HepG2 (cell line): Measurements from ENCODE around the gene PATZ1. TPM values are rescaled to one million over a fixed set of nuclear protein-coding genes. Genes with fewer than 3 reads are reported as not detected.

ENCODE experiments used
- DNMT3B ChIP-seq: conservative IDR thresholded peaks from 2 replicates; pipeline ENCODE4 v1.6.1; 2016; ENCODE audit warnings: missing biosample characterization, control low read depth
- FIP1L1 ChIP-seq: fragments of 200-400 bp; formaldehyde crosslinking; IDR thresholded peaks from 2 replicates; pipeline ENCODE4 v1.6.1; 2018; ENCODE audit warnings: low read depth, mild to moderate bottlenecking, low read length, moderate library complexity, borderline replicate concordance; ENCODE audit not compliant: insufficient read depth
- FOXA1 ChIP-seq, 2 experiments: fragments of 450-650 bp in 1 of 2; sonication (generic) in 1 of 2; formaldehyde crosslinking in 1 of 2; IDR thresholded peaks; 2 replicates each; pipeline versions ENCODE4 v1.4.0 to v1.6.1; 2016 to 2020; ENCODE audit warnings: missing genetic modification reagents in 1 of 2
- FOXP1 ChIP-seq, 2 experiments: fragments of 450-650 bp in 1 of 2; IDR thresholded peaks; 2 replicates each; pipeline ENCODE4 v1.6.1; 2017 to 2018; ENCODE audit warnings: antibody characterized with exemption in 1 of 2
- HNF4A ChIP-seq: sonication (generic); formaldehyde crosslinking; IDR thresholded peaks from 2 replicates; pipeline ENCODE4 v1.4.0; 2020; ENCODE audit warnings: missing genetic modification reagents
- HNF4G ChIP-seq, 2 experiments: sonication (generic) in 1 of 2; formaldehyde crosslinking in 1 of 2; IDR thresholded peaks; 2 replicates each; pipeline versions ENCODE4 v1.4.0 to v1.6.1; 2011 to 2020; ENCODE audit warnings: borderline replicate concordance in 2 of 2, low read depth in 2 of 2, mild to moderate bottlenecking in 2 of 2, low read length in 1 of 2, missing genetic modification reagents in 1 of 2, moderate library complexity in 1 of 2
- MXI1 ChIP-seq: IDR thresholded peaks from 3 replicates; pipeline ENCODE4 v1.6.1; 2012; ENCODE audit warnings: low read depth, low read length, inconsistent platforms, borderline replicate concordance
- SETDB1 ChIP-seq: sonication (generic); formaldehyde crosslinking; IDR thresholded peaks from 2 replicates; pipeline ENCODE4 v1.5.1; 2020; ENCODE audit warnings: missing genetic modification reagents, mild to moderate bottlenecking, borderline replicate concordance
- SMARCE1 ChIP-seq: fragments of 450-650 bp; IDR thresholded peaks from 2 replicates; pipeline ENCODE4 v1.6.1; 2017; ENCODE audit warnings: borderline replicate concordance
- ZMYM4 ChIP-seq: sonication (generic); formaldehyde crosslinking; IDR thresholded peaks from 2 replicates; pipeline ENCODE4 v1.8.1; 2023; ENCODE audit warnings: mild to moderate bottlenecking, missing genetic modification reagents
- ZNF235 ChIP-seq: sonication (generic); formaldehyde crosslinking; IDR thresholded peaks from 2 replicates; pipeline ENCODE4 v1.8.1; 2023; ENCODE audit warnings: mild to moderate bottlenecking, missing genetic modification reagents, borderline replicate concordance
- polyA plus RNA-seq, 8 experiments: library from polyadenylated mRNA; depleted of rRNA in 3 of 8; stranded (reverse) in 7 of 8; unstranded in 1 of 8; fragments of >200 nt; fragmentation: Illumina TruSeq in 4 of 8; extraction: Trizol in 4 of 8; gene quantifications; 2 replicates each; pipeline versions ENCODE4 v1.2.1 to v1.2.3, GENCODE V29; 2011 to 2016; ENCODE audit warnings: low read depth in 4 of 8, missing spikeins in 1 of 8, mixed read lengths in 1 of 8; ENCODE audit not compliant: insufficient read depth in 1 of 8
- total RNA-seq, 5 experiments: library from RNA; depleted of rRNA; stranded (reverse); fragments of >200 nt; fragmentation: Illumina TruSeq; extraction: Trizol; gene quantifications; 2 replicates each; pipeline ENCODE4 v1.2.3, GENCODE V29; 2016; ENCODE audit warnings: low read depth in 1 of 5
- TF ChIP-seq, protein P1 (sequence below): IDR thresholded peaks from 2 replicates; pipeline ENCODE4 v1.6.1; 2016; ENCODE audit warnings: low read depth
- TF ChIP-seq, protein P2 (sequence below): sonication (generic); formaldehyde crosslinking; IDR thresholded peaks from 2 replicates; pipeline ENCODE4 v1.4.0; 2020; ENCODE audit warnings: missing genetic modification reagents
- TF ChIP-seq, protein P3 (sequence below): sonication (generic); formaldehyde crosslinking; IDR thresholded peaks from 2 replicates; pipeline ENCODE4 v1.4.0; 2020; ENCODE audit warnings: missing genetic modification reagents
- TF ChIP-seq, protein P4 (sequence below): IDR thresholded peaks from 2 replicates; pipeline ENCODE4 v1.4.0; 2020; ENCODE audit warnings: mild to moderate bottlenecking, missing genetic modification reagents
- TF ChIP-seq, protein P5 (sequence below): sonication (generic); formaldehyde crosslinking; IDR thresholded peaks from 2 replicates; pipeline ENCODE4 v1.8.0; 2022; ENCODE audit warnings: mild to moderate bottlenecking, missing genetic modification reagents, moderate library complexity
- TF ChIP-seq, protein P6 (sequence below): sonication (generic); formaldehyde crosslinking; IDR thresholded peaks from 2 replicates; pipeline ENCODE4 v1.8.0; 2022; ENCODE audit warnings: mild to moderate bottlenecking, missing genetic modification reagents

PATZ1 gene
- total and polyA plus RNA-seq, 2 of the 13 experiments (the other 11 are each of a cell fraction or from before 2014, with no cell fraction given): 24.9 to 30.5 TPM

DNA sequence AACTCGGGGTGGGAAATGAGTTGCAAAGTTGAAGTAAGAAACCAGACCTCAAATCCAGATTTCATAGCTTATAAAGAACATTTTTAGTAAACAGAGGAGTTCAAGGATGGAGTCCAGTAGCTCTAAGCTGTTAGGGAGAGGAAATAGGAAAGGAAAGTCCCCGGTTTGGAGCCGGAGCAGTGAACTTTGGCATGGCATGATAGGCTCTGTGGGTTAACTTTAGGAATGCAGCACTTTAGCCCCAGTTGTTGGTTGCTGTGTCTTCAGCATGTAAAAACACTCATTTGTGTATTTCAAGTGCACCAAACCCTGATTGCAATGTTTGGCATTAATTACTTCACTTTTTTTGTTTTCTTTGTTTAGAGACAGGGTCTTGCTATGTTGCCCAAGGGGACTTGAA is 45.2 kb downstream of the PATZ1 start (continued):
- TF ChIP-seq FOXA1 (IDR thresholded peaks at IDR 0.05) (no peak), FOXA1 (CRISPR knock-in tag; IDR thresholded peaks at IDR 0.05) (no peak), ZMYM4 (CRISPR knock-in tag) (no peak), FOXP1 (IDR thresholded peaks at IDR 0.05) (no peak), FOXP1 (CRISPR knock-in tag; IDR thresholded peaks at IDR 0.05) (peak; percentile 20; the same call in 1 of the 2 replicates), ZNF235 (CRISPR knock-in tag) (no peak), FIP1L1 (no peak), HNF4G (IDR thresholded peaks at IDR 0.05; ENCODE audit: borderline replicate concordance, low read depth, low read length) (peak; percentile 50; the same call in 1 of the 2 replicates), HNF4G (CRISPR knock-in tag; IDR thresholded peaks at IDR 0.05; ENCODE audit: borderline replicate concordance, low read depth) (no peak), HNF4A (CRISPR knock-in tag) (peak; percentile 70), DNMT3B (CRISPR knock-in tag) (no peak), SMARCE1 (no peak), SETDB1 (CRISPR knock-in tag) (no peak), MXI1 (no peak)
- TF ChIP-seq, protein P1, sequence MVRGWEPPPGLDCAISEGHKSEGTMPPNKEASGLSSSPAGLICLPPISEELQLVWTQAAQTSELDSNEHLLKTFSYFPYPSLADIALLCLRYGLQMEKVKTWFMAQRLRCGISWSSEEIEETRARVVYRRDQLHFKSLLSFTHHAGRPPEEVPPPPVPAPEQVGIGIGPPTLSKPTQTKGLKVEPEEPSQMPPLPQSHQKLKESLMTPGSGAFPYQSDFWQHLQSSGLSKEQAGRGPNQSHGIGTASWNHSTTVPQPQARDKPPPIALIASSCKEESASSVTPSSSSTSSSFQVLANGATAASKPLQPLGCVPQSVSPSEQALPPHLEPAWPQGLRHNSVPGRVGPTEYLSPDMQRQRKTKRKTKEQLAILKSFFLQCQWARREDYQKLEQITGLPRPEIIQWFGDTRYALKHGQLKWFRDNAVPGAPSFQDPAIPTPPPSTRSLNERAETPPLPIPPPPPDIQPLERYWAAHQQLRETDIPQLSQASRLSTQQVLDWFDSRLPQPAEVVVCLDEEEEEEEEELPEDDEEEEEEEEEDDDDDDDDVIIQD: 0 out of 2 replicates have a peak, but pooled peaks have one; percentile 18
- TF ChIP-seq, protein P2, sequence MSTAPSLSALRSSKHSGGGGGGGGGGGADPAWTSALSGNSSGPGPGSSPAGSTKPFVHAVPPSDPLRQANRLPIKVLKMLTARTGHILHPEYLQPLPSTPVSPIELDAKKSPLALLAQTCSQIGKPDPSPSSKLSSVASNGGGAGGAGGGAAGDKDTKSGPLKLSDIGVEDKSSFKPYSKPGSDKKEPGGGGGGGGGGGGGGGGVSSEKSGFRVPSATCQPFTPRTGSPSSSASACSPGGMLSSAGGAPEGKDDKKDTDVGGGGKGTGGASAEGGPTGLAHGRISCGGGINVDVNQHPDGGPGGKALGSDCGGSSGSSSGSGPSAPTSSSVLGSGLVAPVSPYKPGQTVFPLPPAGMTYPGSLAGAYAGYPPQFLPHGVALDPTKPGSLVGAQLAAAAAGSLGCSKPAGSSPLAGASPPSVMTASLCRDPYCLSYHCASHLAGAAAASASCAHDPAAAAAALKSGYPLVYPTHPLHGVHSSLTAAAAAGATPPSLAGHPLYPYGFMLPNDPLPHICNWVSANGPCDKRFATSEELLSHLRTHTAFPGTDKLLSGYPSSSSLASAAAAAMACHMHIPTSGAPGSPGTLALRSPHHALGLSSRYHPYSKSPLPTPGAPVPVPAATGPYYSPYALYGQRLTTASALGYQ (CRISPR knock-in tag): no peak
- TF ChIP-seq, protein P3, sequence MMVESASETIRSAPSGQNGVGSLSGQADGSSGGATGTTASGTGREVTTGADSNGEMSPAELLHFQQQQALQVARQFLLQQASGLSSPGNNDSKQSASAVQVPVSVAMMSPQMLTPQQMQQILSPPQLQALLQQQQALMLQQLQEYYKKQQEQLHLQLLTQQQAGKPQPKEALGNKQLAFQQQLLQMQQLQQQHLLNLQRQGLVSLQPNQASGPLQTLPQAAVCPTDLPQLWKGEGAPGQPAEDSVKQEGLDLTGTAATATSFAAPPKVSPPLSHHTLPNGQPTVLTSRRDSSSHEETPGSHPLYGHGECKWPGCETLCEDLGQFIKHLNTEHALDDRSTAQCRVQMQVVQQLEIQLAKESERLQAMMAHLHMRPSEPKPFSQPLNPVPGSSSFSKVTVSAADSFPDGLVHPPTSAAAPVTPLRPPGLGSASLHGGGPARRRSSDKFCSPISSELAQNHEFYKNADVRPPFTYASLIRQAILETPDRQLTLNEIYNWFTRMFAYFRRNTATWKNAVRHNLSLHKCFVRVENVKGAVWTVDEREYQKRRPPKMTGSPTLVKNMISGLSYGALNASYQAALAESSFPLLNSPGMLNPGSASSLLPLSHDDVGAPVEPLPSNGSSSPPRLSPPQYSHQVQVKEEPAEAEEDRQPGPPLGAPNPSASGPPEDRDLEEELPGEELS (CRISPR knock-in tag): no peak
- TF ChIP-seq, protein P4, sequence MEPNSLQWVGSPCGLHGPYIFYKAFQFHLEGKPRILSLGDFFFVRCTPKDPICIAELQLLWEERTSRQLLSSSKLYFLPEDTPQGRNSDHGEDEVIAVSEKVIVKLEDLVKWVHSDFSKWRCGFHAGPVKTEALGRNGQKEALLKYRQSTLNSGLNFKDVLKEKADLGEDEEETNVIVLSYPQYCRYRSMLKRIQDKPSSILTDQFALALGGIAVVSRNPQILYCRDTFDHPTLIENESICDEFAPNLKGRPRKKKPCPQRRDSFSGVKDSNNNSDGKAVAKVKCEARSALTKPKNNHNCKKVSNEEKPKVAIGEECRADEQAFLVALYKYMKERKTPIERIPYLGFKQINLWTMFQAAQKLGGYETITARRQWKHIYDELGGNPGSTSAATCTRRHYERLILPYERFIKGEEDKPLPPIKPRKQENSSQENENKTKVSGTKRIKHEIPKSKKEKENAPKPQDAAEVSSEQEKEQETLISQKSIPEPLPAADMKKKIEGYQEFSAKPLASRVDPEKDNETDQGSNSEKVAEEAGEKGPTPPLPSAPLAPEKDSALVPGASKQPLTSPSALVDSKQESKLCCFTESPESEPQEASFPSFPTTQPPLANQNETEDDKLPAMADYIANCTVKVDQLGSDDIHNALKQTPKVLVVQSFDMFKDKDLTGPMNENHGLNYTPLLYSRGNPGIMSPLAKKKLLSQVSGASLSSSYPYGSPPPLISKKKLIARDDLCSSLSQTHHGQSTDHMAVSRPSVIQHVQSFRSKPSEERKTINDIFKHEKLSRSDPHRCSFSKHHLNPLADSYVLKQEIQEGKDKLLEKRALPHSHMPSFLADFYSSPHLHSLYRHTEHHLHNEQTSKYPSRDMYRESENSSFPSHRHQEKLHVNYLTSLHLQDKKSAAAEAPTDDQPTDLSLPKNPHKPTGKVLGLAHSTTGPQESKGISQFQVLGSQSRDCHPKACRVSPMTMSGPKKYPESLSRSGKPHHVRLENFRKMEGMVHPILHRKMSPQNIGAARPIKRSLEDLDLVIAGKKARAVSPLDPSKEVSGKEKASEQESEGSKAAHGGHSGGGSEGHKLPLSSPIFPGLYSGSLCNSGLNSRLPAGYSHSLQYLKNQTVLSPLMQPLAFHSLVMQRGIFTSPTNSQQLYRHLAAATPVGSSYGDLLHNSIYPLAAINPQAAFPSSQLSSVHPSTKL: peak; percentile 27; the same call in 1 of the 2 replicates
- TF ChIP-seq, protein P5, sequence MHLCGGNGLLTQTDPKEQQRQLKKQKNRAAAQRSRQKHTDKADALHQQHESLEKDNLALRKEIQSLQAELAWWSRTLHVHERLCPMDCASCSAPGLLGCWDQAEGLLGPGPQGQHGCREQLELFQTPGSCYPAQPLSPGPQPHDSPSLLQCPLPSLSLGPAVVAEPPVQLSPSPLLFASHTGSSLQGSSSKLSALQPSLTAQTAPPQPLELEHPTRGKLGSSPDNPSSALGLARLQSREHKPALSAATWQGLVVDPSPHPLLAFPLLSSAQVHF (CRISPR knock-in tag): no peak
- TF ChIP-seq, protein P6, sequence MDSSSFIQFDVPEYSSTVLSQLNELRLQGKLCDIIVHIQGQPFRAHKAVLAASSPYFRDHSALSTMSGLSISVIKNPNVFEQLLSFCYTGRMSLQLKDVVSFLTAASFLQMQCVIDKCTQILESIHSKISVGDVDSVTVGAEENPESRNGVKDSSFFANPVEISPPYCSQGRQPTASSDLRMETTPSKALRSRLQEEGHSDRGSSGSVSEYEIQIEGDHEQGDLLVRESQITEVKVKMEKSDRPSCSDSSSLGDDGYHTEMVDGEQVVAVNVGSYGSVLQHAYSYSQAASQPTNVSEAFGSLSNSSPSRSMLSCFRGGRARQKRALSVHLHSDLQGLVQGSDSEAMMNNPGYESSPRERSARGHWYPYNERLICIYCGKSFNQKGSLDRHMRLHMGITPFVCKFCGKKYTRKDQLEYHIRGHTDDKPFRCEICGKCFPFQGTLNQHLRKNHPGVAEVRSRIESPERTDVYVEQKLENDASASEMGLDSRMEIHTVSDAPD (CRISPR knock-in tag): no peak
